ENCODE data around the gene TAPBPL.

TAPBPL gene

DNA sequence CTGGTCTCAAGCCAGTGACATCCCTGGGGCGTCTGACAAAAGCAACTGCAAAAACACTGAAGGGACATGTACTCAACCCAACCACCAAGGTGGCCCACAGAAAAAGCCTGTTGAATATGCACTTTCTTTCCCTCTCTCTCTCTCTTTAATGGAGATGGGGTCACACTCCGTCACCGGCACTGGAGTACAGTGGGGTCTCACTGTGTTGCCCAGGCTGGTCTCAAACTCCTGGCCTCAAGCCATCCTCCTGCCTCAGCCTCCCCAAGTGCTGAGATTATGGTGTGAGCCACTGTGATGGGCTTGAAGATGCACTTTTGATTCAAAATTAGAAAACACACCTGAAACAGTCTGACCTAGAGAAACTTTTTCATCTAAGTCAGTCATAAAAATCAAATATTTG lies 14.3 kb upstream of the TAPBPL start:
- DNase-seq, result no peak

DNA sequence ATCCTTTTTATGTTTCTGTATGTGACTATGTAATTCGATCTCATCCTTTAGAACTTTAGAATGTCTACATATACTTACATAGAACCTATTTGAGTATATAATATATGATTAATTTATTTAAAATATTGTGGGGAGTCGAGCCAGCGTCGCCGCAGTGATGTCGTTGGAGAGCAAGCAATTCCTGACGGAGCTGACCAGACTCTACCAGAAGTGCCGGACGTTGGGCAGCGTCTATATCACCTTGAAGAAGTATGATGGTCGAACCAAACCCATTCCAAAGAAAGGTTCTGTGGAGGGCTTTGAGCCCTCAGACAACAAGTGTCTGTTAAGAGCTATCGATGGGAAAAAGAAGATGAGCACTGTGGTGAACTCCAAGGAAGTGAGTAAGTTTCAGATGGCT lies 13.5 kb upstream of the TAPBPL start:
- DNase-seq, result no peak

DNA sequence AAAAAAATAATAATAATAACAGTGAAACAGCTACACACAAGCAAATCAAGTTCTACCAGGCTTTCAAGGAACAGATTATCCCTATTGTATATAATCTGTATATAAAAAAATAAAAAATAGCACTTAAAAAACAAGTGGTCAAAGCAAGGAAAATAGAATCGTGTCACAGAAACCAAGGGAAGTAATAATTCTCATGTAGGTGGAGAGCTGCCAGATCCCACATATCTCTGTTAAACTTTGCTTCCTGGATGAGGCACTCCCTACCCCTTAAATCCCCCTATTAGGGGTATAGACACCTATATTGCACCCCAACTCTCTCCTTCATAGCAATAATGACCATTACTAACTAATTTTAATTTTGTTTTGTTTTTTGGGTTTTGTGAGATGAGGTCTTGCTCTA lies 11.5 kb upstream of the TAPBPL start:
- DNase-seq, result no peak

DNA sequence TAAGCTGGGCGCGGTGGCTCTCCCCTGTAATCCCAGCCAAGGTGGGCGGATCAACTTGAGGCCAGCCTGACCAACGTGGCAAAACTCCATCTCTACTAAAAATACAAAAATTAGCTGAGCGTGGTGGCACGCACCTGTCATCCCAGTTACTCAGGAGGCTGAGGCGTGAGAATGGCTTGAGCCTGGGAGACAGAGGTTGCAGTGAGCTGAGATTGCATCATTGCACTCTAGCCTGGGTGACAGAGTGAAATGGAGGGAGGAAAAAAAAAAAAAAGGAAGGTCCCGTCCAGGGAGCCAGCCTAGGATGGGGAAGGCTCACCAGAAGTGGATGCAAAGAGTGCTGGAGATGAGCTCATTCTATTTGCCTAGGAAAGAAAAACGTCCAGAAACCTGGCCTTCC lies 9.0 kb upstream of the TAPBPL start:
- DNase-seq, result no peak

DNA sequence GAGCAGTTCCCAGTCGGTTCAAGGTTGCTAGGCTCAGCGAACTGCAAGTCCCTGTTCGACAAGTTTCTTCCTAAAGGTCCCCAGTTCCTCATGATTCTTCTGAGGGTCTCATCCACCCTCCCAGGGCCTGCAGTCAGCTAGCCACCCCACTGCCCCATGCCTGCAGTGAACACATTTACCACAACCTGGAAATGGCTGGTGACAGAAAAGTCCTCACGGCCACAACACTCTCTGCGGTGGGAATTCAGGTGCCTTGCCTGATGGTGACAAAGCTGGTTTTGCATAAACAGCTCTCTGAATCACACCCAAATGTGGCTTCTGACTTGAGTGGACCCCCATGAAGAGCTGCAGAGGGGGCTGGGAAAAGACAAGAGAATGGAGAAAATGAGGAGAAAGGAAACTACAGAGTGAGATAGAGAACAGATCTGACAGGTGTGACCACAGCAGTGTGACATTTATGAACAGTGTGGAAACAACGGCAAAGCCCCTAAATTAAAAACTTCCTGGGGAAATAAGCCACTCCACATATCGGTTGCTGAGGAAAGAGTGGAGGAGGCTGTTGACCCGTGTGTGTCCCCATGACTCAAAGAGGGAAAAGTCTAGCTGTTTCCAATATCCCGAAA lies 8.4 kb upstream of the TAPBPL start:
- DNase-seq, result no peak

DNA sequence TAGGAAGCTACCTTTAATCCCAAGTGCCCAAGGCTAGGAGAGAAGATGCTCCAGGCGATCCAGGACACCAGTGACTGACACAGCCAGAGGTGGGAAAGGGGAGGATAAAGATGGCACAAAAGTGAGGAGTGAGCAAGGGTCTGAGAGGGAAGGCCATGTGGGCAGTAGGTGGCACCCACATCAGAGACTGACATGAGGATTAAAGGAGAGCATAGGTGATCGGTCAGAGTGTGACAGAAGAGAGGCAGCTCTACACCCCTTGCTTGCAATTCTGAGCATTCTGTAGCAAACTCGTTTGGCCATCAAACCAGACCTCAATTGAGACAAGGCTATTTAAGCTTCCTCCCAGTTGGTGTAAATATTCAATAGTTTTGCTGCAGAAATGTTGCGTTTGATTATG lies 7.8 kb upstream of the TAPBPL start:
- DNase-seq, result no peak

DNA sequence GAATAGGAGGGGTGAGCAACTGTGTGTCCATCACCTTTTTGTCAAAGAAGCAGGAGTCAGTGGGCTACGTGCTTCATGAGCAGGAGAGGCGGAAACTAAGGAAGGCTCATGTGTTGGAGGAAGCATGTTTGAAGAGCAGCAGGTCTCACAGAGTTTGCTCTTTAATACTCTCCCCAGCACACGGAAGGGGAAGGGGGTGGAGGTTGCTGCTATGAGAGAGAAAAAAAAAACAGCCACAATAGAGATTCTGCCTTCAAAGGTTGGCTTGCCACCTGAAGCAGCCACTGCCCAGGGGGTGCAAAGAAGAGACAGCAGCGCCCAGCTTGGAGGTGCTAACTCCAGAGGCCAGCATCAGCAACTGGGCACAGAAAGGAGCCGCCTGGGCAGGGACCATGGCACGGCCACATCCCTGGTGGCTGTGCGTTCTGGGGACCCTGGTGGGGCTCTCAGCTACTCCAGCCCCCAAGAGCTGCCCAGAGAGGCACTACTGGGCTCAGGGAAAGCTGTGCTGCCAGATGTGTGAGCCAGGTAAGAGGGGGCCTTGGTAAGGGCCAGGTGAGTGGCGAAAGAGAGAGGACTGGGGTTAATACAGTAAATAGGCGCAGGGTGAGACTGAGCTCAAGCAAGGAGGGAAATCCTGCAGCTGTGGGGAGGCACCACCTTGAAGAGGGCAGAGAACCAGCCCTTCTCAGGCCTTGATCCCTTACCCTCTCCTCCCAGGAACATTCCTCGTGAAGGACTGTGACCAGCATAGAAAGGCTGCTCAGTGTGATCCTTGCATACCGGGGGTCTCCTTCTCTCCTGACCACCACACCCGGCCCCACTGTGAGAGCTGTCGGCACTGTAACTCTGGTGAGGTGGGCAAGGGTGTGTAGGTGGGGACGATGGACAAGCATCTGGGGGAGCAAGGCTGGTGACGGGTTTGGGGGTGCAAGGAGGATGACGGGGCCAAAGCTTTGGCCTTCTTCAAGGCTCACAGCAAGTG lies 6.8 kb upstream of the TAPBPL start, which contains the start of gene CD27:
Gene CD27 (plus strand): TSS at position 252 of the 985 bp plus-strand sequence. CDS start 141 bp downstream, at position 393.
- DNase-seq, result no peak

DNA sequence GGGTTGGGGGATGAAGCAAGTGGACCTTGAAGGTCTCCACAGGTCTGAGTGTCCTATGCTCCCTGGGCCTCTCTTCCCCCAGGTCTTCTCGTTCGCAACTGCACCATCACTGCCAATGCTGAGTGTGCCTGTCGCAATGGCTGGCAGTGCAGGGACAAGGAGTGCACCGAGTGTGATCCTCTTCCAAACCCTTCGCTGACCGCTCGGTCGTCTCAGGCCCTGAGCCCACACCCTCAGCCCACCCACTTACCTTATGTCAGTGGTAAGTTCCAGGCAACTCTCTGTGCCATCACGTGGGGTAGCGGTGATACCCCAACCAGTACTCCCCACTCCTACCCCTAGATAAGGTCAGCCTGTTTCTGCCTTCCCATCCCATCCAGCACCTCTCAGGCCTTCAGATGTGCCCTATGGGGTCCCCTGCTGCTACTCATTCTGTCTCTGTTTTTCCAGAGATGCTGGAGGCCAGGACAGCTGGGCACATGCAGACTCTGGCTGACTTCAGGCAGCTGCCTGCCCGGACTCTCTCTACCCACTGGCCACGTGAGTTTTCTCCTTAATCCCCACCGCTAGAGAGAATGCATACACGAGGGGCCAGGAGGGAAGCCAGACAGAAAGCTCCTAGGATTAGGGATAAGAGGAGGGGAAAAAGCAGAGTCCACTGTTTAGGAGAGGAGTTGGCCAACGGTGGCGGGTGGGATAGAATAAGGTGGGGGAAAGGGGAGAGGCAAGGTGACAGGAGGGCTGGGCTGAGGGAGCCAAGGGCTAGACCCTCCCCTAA lies 1.6 kb upstream of the TAPBPL start:
- peak; percentile 51 for DNase-seq

DNA sequence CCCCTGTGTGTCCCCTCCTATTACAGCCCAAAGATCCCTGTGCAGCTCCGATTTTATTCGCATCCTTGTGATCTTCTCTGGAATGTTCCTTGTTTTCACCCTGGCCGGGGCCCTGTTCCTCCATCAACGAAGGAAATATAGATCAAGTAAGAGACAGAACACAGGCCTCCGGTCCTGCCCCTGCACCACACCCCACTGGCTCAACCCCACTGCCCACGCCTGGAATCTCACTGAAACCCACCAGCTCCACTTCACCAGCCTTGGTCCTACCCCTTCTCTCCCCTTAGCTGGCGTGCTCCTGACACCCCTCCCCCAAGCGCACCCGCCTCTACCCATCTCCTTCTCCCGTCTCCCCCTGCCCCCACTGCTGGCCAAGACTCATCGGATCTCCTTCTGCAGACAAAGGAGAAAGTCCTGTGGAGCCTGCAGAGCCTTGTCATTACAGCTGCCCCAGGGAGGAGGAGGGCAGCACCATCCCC lies 934 bp upstream of the TAPBPL start:
- no peak for DNase-seq

DNA sequence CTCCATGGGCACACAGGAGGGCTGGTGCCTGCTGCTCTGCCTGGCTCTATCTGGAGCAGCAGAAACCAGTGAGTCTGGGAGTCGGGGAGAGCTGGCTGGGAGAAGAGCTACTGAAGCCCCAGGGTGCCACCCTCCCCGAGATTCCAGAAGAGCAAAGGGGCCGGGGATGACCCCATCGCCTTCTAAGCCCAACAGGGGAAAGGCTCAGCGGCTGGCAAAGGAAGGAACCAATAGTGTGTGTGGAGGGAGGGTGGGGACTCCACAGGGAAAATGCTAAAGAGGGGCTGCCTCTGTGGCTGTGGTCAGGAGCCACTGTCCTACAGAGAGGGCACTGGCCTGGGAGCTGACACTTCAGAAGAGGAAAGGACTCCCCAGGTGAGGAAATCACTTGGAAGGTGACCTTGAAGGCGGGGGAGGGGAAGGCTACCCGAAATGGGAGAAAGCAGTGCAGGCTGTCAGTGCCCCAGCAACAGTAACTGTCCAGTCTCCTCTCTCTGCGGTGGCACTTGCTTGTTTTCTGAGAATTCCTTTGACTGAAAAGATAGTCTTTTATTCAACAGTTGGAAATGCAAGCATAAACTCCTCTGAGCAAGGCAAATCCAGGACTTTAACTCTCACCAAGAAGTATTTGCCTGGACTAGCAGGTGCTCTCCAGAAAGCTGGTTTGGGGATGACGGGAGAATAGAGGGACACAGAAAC lies 552 bp downstream of the TAPBPL start:
- no peak for DNase-seq

DNA sequence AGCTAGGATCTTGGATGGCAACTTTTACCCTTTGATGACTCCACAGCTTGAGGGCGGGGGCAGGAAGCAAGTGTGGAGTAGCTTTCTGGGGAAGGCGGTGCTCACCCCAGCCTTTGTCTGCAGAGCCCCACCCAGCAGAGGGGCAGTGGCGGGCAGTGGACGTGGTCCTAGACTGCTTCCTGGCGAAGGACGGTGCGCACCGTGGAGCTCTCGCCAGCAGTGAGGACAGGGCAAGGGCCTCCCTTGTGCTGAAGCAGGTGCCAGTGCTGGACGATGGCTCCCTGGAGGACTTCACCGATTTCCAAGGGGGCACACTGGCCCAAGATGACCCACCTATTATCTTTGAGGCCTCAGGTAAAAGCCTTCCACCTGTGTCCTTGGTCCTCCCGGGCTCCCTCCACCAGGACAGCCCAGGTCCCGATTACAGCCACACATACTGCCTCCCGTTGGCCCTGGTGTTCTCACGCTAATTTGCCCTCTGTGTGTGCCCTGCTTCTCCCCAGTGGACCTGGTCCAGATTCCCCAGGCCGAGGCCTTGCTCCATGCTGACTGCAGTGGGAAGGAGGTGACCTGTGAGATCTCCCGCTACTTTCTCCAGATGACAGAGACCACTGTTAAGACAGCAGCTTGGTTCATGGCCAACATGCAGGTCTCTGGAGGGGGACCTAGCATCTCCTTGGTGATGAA lies 1.2 kb downstream of the TAPBPL start:
- no peak for DNase-seq

DNA sequence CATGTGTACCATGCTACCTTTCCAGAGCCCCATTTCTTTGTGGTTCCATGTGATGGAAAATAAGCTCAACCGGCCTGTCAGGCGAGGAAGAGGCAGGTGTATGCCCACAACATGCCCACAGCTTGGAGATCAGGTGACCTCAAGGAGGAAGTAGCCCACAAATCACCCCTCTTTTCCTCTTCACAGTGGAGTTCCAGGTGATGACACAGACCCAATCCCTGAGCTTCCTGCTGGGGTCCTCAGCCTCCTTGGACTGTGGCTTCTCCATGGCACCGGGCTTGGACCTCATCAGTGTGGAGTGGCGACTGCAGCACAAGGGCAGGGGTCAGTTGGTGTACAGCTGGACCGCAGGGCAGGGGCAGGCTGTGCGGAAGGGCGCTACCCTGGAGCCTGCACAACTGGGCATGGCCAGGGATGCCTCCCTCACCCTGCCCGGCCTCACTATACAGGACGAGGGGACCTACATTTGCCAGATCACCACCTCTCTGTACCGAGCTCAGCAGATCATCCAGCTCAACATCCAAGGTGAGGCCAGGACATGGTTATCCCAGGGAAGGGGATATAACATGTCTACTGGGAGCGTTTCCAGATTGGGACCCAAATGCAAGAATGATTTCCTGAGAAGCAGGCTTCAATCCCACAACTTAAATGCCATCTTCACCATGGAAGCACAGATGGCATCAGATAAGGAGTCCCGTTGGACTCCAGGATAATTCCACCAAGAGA lies 5.5 kb downstream of the TAPBPL start:
- DNase-seq, result no peak

DNA sequence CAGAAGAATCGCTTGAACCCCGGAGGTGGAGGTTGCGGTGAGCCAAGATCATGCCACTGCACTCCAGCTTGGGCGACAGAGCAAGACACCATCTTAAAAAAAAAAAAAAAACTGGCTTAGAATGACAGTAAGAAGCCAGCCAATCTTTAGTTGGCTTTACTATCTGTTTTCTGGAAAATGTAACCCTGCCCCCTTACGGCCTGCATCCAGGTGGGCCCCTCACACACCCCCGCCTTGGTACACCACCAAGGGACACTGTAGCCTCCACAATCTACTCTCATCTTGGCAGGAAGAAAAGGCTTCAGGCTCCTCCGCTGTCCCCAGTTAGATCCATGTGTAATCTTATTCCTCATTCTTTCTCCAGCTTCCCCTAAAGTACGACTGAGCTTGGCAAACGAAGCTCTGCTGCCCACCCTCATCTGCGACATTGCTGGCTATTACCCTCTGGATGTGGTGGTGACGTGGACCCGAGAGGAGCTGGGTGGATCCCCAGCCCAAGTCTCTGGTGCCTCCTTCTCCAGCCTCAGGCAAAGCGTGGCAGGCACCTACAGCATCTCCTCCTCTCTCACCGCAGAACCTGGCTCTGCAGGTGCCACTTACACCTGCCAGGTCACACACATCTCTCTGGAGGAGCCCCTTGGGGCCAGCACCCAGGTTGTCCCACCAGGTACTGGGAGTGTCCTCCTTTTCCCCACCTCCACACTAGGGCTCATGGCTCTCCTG lies 6.6 kb downstream of the TAPBPL start:
- no peak for DNase-seq

DNA sequence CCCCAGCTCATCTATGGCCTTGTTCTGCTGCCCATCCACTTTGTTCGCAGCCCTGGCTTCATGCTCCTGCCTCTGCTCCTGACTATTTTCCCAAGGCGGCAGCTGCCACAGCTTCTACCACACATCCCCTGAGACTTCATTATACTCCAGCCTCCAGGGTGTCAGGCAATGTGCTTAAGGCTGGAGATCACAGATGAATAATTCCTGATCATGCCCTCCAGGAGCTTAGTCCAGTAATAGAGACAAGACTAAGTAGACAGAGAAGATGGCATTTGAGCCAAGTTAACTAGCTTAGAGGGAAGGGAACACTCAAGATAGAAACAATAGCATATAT lies 7.1 kb downstream of the TAPBPL start:
- DNase-seq, result no peak

DNA sequence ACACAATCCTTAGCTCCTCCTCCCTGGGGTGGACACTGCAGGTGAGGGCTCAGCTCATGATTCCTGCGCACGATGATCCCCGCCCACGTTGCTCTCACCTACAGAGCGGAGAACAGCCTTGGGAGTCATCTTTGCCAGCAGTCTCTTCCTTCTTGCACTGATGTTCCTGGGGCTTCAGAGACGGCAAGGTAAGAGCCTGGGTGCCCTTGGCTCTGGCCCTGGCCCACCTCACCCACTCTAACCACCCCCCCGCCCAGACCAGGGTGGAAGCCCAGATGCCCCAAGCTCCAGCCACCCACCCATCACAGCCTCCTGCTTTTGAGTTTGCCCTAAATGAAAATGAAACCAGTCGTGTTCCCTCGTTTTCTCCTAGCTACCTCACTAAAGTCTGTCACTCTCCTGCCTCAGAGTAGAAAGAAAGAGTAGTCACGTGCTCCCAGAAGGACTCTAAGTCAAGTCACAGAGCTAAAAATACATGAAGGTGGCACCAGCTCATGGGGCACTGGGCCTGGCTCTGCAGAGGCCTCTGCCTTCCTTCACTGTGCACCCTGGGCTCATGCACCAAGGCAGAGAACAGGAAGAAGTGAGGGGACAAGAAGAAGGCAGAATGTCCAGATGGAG lies 9.0 kb downstream of the TAPBPL start:
- no peak for DNase-seq

DNA sequence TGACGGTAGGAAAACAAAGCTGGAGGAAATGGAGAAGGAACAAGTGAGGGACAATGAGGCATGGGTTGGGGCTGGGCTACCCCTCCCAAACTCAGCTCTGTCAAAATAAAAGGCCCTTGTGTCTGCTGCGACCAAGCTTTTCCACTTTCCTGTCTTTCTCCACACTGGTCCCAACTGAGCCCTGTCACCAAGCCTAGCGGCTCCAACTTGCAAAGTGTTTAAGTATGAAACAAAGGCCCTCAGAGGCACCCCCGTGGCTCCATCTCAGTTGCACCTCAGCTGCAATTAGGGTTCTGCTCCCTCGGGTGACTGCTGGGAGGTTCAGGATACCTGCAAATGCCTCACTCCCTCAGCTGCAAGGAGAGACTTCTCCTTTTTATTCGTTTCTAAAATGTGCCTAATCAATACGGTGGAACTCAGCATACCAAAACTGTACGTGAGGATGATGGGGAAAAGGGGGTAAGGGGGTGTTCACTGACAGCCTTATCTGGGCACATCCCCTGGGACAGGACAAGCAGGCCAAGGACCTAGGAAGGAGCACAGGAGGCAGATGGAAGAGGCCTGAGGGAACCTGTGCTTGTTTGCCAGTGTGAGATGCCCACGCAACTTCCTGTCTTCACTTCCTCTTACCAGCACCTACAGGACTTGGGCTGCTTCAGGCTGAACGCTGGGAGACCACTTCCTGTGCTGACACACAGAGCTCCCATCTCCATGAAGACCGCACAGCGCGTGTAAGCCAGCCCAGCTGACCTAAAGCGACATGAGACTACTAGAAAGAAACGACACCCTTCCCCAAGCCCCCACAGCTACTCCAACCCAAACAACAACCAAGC lies 9.8 kb downstream of the TAPBPL start:
- no peak for DNase-seq

DNA sequence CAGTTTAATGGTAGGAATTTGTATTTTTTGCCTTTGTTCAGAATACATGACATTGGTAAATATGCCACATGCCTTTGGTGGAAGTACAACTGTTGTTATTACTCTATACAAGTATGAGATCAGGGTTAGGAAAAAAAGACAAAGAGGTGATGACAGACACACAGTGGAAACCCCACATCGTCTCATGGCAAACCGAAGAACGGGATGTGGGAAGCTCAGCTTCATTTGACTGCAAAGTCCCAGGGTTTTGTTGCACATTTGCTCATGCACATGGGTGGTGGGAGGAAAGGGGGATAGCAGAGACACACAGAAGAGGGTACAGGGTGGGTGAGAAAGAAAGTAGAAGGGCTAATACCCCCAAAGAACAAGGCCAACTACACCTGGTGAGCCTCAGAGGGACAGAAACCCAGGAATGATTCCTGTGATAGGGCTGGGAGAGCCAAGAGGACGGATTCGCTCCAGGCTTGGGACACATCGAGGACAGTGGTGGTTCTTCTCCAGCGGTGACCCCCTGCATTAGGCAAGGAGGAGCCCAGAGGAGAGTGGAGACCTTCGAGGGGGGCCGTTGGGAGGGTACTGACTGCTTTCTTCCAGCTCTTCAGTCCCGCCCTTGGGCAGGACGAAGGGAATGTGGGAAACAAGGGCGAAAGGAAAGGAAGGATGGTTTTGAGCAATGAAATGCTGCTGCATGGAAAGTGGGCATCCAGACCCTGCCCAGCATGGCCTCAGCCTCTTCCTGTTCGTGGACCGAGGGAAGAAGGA lies 10.6 kb downstream of the TAPBPL start:
- DNase-seq, result no peak

DNA sequence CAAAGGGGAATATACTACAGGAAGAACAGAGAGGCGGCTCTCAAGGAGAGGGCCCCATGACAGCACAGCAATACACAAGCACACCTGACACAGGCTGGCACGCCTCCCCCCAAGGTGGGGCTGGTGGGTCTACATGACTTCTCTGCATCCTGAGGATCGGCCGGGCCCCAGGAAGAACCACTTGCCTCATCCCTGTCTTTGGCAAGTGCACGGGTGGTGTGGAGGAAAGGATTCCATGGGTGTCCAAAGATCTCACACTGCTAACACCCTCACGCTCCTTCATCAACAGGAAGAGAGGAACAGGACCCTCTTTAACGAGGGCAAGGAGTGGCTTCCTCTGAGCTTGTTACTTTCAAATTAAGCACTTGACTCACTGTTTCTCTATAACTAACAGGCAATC lies 11.4 kb downstream of the TAPBPL start:
- DNase-seq, result no peak

DNA sequence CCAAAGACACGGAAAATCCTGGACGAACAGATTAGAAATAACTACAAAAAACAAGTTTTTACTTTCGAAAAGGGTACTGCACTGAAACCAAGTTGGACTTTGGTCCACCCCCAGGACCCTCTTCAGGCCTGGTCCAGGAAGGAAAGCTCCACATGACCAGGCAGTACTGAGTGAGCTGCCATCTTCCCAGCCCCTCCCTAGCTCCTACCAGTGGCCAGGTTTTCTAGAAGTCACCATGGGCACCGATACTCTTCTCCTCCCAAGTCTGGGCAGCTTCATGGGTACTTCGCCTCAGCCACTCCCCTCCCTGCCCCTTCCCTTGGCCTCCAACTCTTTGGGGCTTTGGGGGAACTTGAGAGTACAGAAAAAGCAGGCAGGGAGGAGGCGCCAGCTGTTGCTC lies 12.0 kb downstream of the TAPBPL start:
- DNase-seq, result no peak

Data from retina (tissue), 1 donor.